ENCODE data around the gene CRELD2. TPM values are rescaled to one million over a fixed set of nuclear protein-coding genes. Genes with fewer than 3 reads are reported as not detected.

CRELD2 gene
- total and polyA plus RNA-seq, 2 of the 8 experiments (the other 6 are each of a cell fraction or from before 2014, with no cell fraction given): 24.5 to 36.6 TPM

DNA sequence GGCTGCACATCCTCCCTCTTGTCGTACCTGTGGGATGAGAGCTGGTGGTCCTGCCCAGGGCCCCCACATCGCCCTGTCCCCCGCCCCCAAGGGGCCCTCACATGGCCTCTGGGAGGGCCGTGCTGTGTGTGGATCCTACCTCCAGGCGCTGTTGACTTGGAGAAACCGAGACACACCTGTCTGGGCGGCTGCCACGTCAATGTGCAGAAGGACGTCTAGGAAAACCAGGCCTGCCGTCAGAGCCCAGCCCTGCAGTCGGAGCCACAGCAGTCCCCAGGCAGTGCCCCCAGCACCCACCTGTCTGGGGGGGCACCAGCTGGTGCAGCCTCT, 14.4 kb upstream of the CRELD2 start:
- Histone ChIP-seq H2AK5ac (ENCODE audit: low read depth, low read length) (no peak overlapping the region), H3K36me3 (ENCODE audit: control insufficient read depth in 2 of 4, insufficient read depth in 4 of 4, low read length in 3 of 4) (peaks cover 0 to 31% (median 12%) of the 10 kb centered on the region in 4 experiments; a peak in 5 of 8 replicates), H2BK120ac (replicated peaks; ENCODE audit: low read depth, low read length) (no peak overlapping the region), H3K23me2 (ENCODE audit: low read depth, low read length) (no peaks in the 10 kb centered on the region), H3K23ac (ENCODE audit: insufficient read length) (no peak overlapping the region), H3K56ac (replicated peaks; ENCODE audit: insufficient read length, low read depth, low read length) (no peak overlapping the region), H3K9me3 (ENCODE audit: insufficient read depth in 2 of 2, low read depth in 1 of 2, low read length in 1 of 2) (peaks cover 6 to 10% of the 10 kb centered on the region in 2 experiments; a peak in 2 of 4 replicates), H3K27me3 (replicated peaks in 1 of 4; ENCODE audit: control insufficient read depth in 3 of 4, extremely low read depth in 1 of 4, insufficient read depth in 3 of 4, low read length in 3 of 4) (no peaks in the 10 kb centered on the region), H3K4ac (replicated peaks; ENCODE audit: insufficient read length, low read depth, low read length) (no peak overlapping the region), H3K4me1 (replicated peaks in 1 of 4; ENCODE audit: control insufficient read depth in 3 of 4, insufficient read depth in 4 of 4, low read length in 3 of 4) (no peaks in the 10 kb centered on the region), H2BK20ac (ENCODE audit: low read length) (no peak overlapping the region), H4K20me1 (replicated peaks in 1 of 2; ENCODE audit: control insufficient read depth in 1 of 2, insufficient read depth in 2 of 2, low read length in 2 of 2) (peaks cover 2 to 17% of the 10 kb centered on the region in 2 experiments), H3K9ac (replicated peaks in 1 of 4; ENCODE audit: extremely low read depth in 1 of 4, low read depth in 3 of 4, low read length in 3 of 4) (no peak overlapping the region), H3K18ac (ENCODE audit: extremely low read depth, low read length) (no peak overlapping the region), H2BK12ac (ENCODE audit: low read depth, low read length) (no peak overlapping the region), H2AFZ (ENCODE audit: low read length) (no peak overlapping the region), H3K79me1 (ENCODE audit: low read depth, low read length) (peaks cover 2% of the 10 kb centered on the region; the same call in 1 of the 2 replicates), H4K91ac (replicated peaks; ENCODE audit: insufficient read length, low read length) (no peak overlapping the region), H3K4me2 (ENCODE audit: insufficient read depth in 1 of 2, low read depth in 2 of 2, low read length in 2 of 2) (no peak overlapping the region), H3K27ac (ENCODE audit: low read depth, low read length) (no peak overlapping the region), H4K5ac (ENCODE audit: insufficient read length, low read depth, low read length) (no peak overlapping the region), H3K4me3 (ENCODE audit: extremely low read depth in 1 of 4, insufficient read depth in 2 of 4, low read depth in 3 of 4, low read length in 4 of 4) (no peak overlapping the region), H3K79me2 (ENCODE audit: control insufficient read depth in 1 of 2, insufficient read depth in 2 of 2, low read length in 2 of 2) (no peaks in the 10 kb centered on the region), H3K14ac (ENCODE audit: insufficient read length) (no peak overlapping the region), H2BK15ac (ENCODE audit: low read length) (no peak overlapping the region), H2BK5ac (ENCODE audit: low read depth, low read length) (no peak overlapping the region), H4K8ac (ENCODE audit: extremely low read depth, insufficient read depth, low read length) (no peak overlapping the region)
- FAIRE-seq (no peak), DNase-seq (ENCODE audit: low read depth in 1 of 2, low spot score in 2 of 2) (no peak)
- ChIA-PET CTCF (ENCODE audit: partially characterized antibody) (no interaction called here), POLR2A (ENCODE audit: partially characterized antibody) (interaction anchor here (0.6 to 1.6 kb wide), 3 partner anchors 8 to 61 kb away, joined by 3 to 6 read pairs (median 3); no protein-coding TSS in a partner anchor)
- 90% methylated on average over 11 of the region's 11 CpGs; no CpG with 5 or more reads in 1 of the 2 experiments for WGBS, 2 experiments (ENCODE audit: extremely low coverage in 1 of 2, insufficient coverage in 1 of 2, insufficient read length in 1 of 2, insufficient replicate concordance in 2 of 2, low coverage in 1 of 2, low lambda C conversion rate in 2 of 2, missing lambda C conversion rate in 1 of 2)
- TF ChIP-seq SUZ12 (IDR thresholded peaks at IDR 0.05; ENCODE audit: low read length) (no peak), TAF1 (IDR thresholded peaks at IDR 0.05; ENCODE audit: low read depth, low read length) (no peak), POU5F1 (IDR thresholded peaks at IDR 0.05; ENCODE audit: low read depth, low read length) (no peak), JUN (IDR thresholded peaks at IDR 0.05; ENCODE audit: low read depth, low read length) (no peak), MAFK (IDR thresholded peaks at IDR 0.05; ENCODE audit: low read depth, low read length) (no peak), KDM4A (IDR thresholded peaks at IDR 0.05; ENCODE audit: low read depth, low read length, severe bottlenecking) (no peak), GABPA (IDR thresholded peaks at IDR 0.05; ENCODE audit: borderline replicate concordance, insufficient read depth, low read length) (no peak), KDM1A (IDR thresholded peaks at IDR 0.05; ENCODE audit: borderline replicate concordance, low read length) (no peak), FOSL1 (IDR thresholded peaks at IDR 0.05; ENCODE audit: insufficient read depth, low read depth, low read length) (no peak), MAX (IDR thresholded peaks at IDR 0.05) (no peak)
